Astrocyte of the spinal cord (primary cell): ENCODE data around the gene KNSTRN.

Experiments
- DNase-seq: peaks from one replicate; pipeline ENCODE4 v3.0.0; 2011; ENCODE audit warnings: low read depth, low spot score
- H3K4me3 ChIP-seq: 2 replicates; pipeline ENCODE4 v1.5.1; 2011; ENCODE audit warnings: low read depth, mild to moderate bottlenecking, low read length, moderate library complexity
- in situ Hi-C: cut with HindIII; loops from 2 replicates; pipeline ENCODE4 v1.10.0; 2017; ENCODE audit warnings: low sequenced_read_pairs
- TF ChIP-seq, protein P1 (sequence below): IDR thresholded peaks from 2 replicates; pipeline ENCODE4 v1.5.1; 2012; ENCODE audit warnings: low read depth, mild to moderate bottlenecking, low read length, inconsistent platforms

Gene KNSTRN, protein sequence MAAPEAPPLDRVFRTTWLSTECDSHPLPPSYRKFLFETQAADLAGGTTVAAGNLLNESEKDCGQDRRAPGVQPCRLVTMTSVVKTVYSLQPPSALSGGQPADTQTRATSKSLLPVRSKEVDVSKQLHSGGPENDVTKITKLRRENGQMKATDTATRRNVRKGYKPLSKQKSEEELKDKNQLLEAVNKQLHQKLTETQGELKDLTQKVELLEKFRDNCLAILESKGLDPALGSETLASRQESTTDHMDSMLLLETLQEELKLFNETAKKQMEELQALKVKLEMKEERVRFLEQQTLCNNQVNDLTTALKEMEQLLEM

DNA sequence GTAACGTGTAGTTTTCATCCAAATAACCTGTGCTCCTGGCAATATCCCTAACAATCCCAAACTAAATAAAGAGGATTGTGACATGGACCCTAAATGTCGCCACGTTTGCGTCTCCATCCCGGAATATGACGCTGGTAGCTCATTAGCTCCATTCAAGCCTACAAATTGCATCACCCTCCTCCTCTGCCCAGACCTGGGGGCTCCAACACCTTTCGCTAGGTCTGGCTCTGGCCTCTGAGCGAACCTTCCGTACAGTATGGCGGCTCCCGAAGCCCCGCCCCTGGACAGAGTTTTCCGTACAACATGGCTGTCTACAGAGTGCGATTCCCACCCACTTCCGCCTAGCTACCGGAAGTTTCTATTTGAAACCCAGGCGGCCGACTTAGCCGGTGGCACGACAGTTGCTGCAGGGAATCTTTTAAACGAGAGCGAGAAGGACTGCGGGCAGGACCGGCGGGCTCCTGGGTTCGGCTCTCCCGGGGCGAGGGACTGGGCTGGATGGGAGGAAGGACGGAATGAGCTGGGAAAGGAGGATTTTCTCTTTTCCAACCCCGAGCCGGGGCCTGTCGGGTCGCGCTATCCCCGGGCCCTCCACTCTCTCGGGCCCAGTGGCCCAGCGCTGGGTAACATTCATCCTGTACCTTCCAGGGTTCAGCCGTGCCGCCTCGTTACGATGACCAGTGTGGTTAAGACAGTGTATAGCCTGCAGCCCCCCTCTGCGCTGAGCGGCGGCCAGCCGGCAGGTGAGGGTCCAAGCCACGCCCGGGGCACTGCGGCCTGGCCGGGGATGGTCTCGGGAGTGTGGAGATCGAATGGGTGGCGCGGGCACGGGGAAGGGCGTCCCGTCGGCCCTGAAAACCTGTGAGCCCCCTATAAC, at the start of gene KNSTRN:
TSS of gene KNSTRN (plus strand) at position 142 of the 877 bp plus-strand sequence. CDS start at position 257, 115 bp downstream.
- TF ChIP-seq, protein P1, sequence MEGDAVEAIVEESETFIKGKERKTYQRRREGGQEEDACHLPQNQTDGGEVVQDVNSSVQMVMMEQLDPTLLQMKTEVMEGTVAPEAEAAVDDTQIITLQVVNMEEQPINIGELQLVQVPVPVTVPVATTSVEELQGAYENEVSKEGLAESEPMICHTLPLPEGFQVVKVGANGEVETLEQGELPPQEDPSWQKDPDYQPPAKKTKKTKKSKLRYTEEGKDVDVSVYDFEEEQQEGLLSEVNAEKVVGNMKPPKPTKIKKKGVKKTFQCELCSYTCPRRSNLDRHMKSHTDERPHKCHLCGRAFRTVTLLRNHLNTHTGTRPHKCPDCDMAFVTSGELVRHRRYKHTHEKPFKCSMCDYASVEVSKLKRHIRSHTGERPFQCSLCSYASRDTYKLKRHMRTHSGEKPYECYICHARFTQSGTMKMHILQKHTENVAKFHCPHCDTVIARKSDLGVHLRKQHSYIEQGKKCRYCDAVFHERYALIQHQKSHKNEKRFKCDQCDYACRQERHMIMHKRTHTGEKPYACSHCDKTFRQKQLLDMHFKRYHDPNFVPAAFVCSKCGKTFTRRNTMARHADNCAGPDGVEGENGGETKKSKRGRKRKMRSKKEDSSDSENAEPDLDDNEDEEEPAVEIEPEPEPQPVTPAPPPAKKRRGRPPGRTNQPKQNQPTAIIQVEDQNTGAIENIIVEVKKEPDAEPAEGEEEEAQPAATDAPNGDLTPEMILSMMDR, result no peak
- peak; percentile 91 for DNase-seq
- in situ Hi-C loops, result no loop called here
- H3K4me3 ChIP-seq, result peak within 1 kb of the TSS; percentile 76

DNA sequence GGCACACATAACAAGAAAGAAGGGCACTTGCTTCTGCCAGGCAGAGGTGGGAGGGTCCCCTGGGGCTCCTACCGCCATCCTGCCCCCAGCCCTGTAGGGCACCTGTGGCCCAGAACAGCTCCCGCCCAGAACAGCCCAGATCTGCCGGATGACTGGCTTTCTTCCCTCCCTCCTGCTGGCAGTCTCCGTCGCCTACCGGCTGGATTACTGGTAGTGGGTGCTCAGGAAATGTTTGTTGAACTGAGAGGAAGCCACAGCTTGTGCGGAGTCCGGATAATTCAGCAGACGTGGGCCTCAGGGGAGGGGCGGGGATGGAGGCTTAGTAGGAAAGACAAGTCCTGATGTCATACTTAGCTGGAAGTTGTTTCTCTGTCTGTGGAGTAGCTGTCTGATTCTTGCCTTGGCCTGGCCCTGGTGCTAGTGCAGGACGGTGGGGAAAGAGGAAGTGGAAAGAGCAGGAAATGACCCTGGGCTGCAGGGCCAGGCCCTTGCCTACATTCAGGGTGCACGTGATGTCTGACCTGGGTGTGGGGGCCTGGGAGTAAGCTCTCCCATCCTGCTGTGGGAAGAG, 48.5 kb upstream of the KNSTRN start:
- no peak overlapping the region for H3K4me3 ChIP-seq
- TF ChIP-seq, protein P1, result no peak
- in situ Hi-C loops, result no loop called here
- DNase-seq, result peak; percentile 77

DNA sequence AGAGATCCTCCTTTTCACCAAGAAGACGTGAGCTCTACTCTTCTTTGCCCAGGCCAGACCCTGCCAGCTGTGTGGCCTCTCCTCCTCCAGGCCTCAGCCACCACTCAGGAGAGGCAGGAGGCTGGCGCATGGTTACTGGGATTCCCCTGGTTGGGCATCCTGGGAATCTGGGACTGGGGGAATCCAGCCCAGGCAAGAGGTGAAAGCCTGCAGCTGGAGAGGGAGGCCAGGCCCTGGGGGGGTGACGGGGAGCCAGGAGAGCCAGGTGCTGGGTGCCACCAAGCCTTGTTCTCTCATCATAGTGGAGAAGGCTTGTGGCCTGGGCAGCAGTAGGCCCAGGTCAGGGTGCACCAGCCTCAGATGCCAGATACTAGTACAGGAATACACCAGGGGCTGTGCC, 48.0 kb upstream of the KNSTRN start:
- no peak for DNase-seq
- TF ChIP-seq, protein P1, result no peak
- in situ Hi-C loops, result no loop called here
- no peak overlapping the region for H3K4me3 ChIP-seq

DNA sequence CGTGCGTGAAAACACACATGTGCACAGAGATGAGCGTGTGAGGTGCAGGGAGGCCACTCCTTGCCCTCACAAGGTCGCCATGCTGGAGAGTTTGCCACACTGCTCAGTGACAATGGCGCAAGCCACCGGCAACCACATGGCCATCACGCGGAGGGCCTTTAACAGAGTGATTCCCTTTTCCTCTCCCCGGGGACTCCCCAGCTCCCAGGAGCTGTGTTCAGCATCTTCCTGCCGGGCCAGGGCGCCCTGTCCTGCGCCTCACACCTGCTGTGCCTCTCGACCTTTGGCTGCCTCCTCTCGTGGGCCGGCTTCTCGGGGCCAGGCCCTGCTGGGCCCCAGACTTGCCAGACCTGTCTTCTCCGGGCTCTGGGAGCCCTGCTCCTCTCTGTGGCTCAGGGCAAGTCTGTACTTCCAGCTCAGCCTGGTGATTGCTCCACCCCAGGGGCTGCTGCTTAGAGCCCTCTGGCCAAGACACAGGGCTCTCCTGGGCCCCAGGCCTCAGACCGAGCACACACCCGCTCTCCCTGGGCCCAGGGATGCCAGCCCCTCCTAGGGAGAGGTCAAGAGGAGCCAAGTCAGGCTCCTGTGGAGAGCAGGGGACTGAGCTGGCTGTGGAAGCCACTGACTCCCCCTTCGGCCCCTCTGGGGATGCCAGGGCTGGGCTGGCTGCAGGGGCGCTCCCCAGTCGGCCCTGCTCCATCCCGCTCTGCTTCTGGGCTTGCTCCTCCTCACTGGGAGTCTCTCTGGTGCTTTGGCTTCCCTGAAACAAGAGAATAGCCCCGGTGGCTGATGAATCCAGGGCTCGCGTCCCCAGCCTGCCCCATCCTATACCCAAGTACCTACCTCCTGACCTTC, 47.4 kb upstream of the KNSTRN start:
- in situ Hi-C loops, result no loop called here
- no peak for DNase-seq
- TF ChIP-seq, protein P1, result no peak
- H3K4me3 ChIP-seq, result no peak overlapping the region

DNA sequence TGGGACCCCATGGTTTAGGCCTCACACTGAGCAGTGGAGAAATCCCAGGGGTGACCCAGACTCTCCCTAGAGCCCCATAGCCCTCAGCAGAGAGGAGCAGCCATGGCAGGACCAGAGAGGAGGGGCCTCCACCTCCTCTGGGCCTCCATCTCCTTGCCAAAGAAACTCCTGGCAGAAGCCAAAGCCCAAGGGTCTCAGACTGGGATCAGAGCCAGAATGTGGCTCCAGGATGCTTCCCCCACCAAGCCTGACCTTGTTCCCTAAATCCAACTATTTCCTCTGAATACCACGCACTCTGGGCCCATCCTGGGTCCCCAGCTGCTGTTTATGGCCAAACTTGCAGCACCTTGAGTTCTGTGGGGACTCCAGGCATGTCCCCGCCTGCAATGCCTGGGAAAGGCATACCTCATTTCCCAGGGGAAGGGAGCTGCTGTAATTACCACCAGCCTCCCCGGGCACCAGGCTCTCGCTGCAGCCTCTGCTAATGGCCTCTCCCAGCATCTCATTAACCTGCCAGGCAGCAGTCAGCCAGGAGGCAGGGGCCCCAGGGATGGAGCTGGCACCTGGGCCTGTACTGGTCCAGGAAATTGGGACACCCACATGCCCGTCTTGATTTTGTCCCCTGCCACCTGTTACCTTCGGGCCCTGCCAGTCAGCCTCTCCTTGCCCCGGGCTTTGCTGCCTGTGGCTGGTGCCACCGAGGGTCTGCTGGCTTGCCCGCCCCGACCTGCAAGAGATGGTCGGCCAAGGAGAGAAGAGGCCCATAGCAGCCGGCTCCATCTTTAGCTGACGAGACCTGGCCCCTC, 46.4 kb upstream of the KNSTRN start:
- in situ Hi-C loops, result no loop called here
- TF ChIP-seq, protein P1, result no peak

More for the DNA sequence above, 46.4 kb upstream of the KNSTRN start:
- no peak for DNase-seq
- H3K4me3 ChIP-seq, result no peak overlapping the region
